Kidney (tissue), 14 donors: ENCODE results near the gene MICAL2. TPM values are rescaled to one million over a fixed set of nuclear protein-coding genes. Genes with fewer than 3 reads are reported as not detected.

Experiments
- DNase-seq, 5 donors: peaks; one replicate each; pipeline ENCODE4 v3.0.0-alpha.2; 2013 to 2020
- FAIRE-seq: peaks from 2 replicates; lab custom pipeline; 2012; peaks lifted over from hg19 to GRCh38; lab: Jason Lieb, UNC
- H3K27ac ChIP-seq, 2 donors: one replicate each; pipeline ENCODE4 v1.7.0; 2013; ENCODE audit warnings: low read depth in 2 of 2, low read length in 2 of 2, inconsistent platforms in 1 of 2
- H3K27me3 ChIP-seq: one replicate; pipeline ENCODE4 v1.7.1; 2013; ENCODE audit warnings: low read length, inconsistent platforms; ENCODE audit not compliant: control insufficient read depth, insufficient read depth
- H3K36me3 ChIP-seq, 3 donors: one replicate each; pipeline versions ENCODE4 v1.7.0 to v1.7.1; 2013; ENCODE audit warnings: low read length in 3 of 3, control low read depth in 1 of 3, inconsistent platforms in 1 of 3; ENCODE audit not compliant: insufficient read depth in 3 of 3, control insufficient read depth in 2 of 3
- H3K4me1 ChIP-seq, 3 donors: one replicate each; pipeline versions ENCODE4 v1.7.0 to v1.7.1; 2013; ENCODE audit warnings: low read length in 3 of 3, inconsistent platforms in 1 of 3, low read depth in 1 of 3; ENCODE audit not compliant: control insufficient read depth in 2 of 3, insufficient read depth in 2 of 3
- H3K4me3 ChIP-seq, 3 donors: one replicate each; pipeline versions ENCODE4 v1.7.0 to v1.8.1; 2013; ENCODE audit warnings: low read length in 3 of 3, control low read depth in 1 of 3, inconsistent platforms in 1 of 3
- H3K9ac ChIP-seq, 3 donors: one replicate each; pipeline versions ENCODE4 v1.7.0 to v1.7.1; 2013; ENCODE audit warnings: low read length in 3 of 3, control low read depth in 1 of 3, inconsistent platforms in 1 of 3
- H3K9me3 ChIP-seq, 3 donors: one replicate each; pipeline versions ENCODE4 v1.7.0 to v1.7.1; 2013; ENCODE audit warnings: low read length in 3 of 3, control low read depth in 1 of 3, inconsistent platforms in 1 of 3; ENCODE audit not compliant: control insufficient read depth in 2 of 3, insufficient read depth in 1 of 3
- CTCF ChIP-seq: IDR thresholded peaks from 3 replicates; pipeline ENCODE4 v1.5.1; 2012; ENCODE audit warnings: mild to moderate bottlenecking, moderate library complexity, borderline replicate concordance; ENCODE audit not compliant: insufficient read depth; ENCODE audit errors: extremely low read depth
- intact Hi-C: fragments of 100-400 bp; cut with DNase I; formaldehyde crosslinking; loops from one replicate; pipeline ENCODE4 v1.11.1; 2022
- polyA plus RNA-seq: library from polyadenylated mRNA; stranded (reverse); fragments of 350-450 nt; fragmentation: Illumina TruSeq; extraction: RNeasy Lipid Tissue Mini Kit (QIAGEN cat#74804); gene quantifications from one replicate; pipeline ENCODE4 v1.2.3, GENCODE V29; 2014; ENCODE audit warnings: low read depth, low replicate concordance; ENCODE audit not compliant: insufficient read depth
- total RNA-seq: library from RNA; stranded (reverse); fragmentation: NEBNext Ultra II Directional; extraction: Animal tissue kit (Norgen Biotek cat#: 25700); gene quantifications from one replicate; pipeline ENCODE4 v1.2.1, GENCODE V29; 2021
- donor health status: control.
- donor health status: control.
- donor health status: control.
- donor health status: control.
- donor health status: control.
- donor health status: DM: yes; HTN: yes; CAD: no.
- donor health status: Normal renal cell carcinoma (clear cell type).

The MICAL2 gene
- total and polyA plus RNA-seq, 2 donors from 2014 or later, result 7.8 to 64.5 TPM

GRCh38 chr11:12174477-12175143, 64.2 kb downstream of the MICAL2 start:
- no peak for TF ChIP-seq CTCF
- DNase-seq (no peak), FAIRE-seq (no peak)
- H3K9me3 ChIP-seq, result no peaks in the 10 kb centered on the region
- H3K36me3 ChIP-seq, result no peaks in the 10 kb centered on the region
- H3K4me1 ChIP-seq, result peaks cover 0 to 3% (median 0%) of the 10 kb centered on the region in 3 donors
- intact Hi-C loops, result no loop called here
- H3K4me3 ChIP-seq, result no peak overlapping the region
- H3K27me3 ChIP-seq, result no peaks in the 10 kb centered on the region
- no peak overlapping the region for H3K9ac ChIP-seq
- no peak overlapping the region for H3K27ac ChIP-seq

- no peak for FAIRE-seq
- Histone ChIP-seq H3K9me3 (no peaks in the 10 kb centered on the region), H3K4me3 (no peak overlapping the region), H3K4me1 (peaks cover 0 to 3% (median 0%) of the 10 kb centered on the region in 3 donors), H3K27ac (no peak overlapping the region), H3K9ac (no peak overlapping the region), H3K27me3 (no peaks in the 10 kb centered on the region), H3K36me3 (no peaks in the 10 kb centered on the region)
- intact Hi-C loops, result no loop called here
- DNase-seq, result no peak
- TF ChIP-seq CTCF, result no peak
Measured at GRCh38 chr11:12175694-12176241, 65.4 kb downstream of the MICAL2 start.

GRCh38 chr11:12176410-12176809, 66.0 kb downstream of the MICAL2 start:
- H3K36me3 ChIP-seq, result no peaks in the 10 kb centered on the region
- no peak overlapping the region for H3K9ac ChIP-seq
- no peaks in the 10 kb centered on the region for H3K4me1 ChIP-seq
- DNase-seq (no peak), FAIRE-seq (no peak)
- no peak overlapping the region for H3K27ac ChIP-seq
- H3K4me3 ChIP-seq, result no peak overlapping the region
- intact Hi-C loops, result no loop called here
- no peak for TF ChIP-seq CTCF
- H3K9me3 ChIP-seq, result no peaks in the 10 kb centered on the region
- H3K27me3 ChIP-seq, result no peaks in the 10 kb centered on the region
